Measurements from ENCODE around the gene RHBDD1.

Gene RHBDD1

DNA sequence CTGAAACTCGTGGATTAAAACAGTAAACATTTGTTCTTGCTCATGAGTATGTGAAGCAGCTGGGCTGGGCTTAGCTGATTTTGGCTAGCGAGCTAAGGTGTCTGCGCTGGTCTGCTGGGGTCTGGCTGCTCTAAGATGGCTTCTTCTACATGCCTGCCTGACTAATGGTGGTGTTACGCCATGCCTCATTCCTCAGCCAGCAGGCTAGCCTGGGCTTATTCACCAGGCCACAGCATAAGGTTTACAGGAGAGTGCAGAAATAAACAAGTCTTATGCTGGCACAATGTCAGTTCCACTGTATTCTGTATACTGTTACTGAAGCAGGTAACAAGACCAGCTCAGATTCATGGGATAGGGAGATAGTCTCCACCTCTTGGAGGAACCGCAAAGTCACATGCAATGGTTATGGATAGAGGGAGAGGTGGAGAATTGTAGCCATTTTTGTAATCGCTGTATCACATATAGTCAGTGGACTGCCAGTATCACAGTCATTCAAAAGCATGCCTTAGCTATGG, 80.0 kb downstream of the RHBDD1 start:
- no peak for DNase-seq (ENCODE audit: low spot score)

DNA sequence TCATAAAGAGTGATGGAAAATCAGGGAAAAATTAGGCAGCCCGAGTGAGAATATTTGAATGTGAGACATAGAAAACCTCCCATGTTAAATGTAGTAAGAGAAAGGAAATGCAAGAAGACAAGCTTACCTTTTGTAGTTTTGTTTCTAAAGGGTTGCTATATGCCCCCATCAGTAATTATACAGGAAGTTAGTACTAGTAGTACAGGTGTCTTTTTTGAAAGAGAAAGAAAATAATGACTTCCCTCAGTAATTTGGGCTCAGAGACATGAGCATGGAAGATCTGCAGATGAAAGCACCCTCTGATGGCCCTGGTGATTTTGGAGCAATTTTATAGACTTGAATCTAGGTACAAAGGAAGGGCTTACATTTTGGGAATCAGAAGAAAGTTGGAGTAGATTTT, 80.8 kb downstream of the RHBDD1 start:
- DNase-seq (ENCODE audit: low spot score), result no peak

DNA sequence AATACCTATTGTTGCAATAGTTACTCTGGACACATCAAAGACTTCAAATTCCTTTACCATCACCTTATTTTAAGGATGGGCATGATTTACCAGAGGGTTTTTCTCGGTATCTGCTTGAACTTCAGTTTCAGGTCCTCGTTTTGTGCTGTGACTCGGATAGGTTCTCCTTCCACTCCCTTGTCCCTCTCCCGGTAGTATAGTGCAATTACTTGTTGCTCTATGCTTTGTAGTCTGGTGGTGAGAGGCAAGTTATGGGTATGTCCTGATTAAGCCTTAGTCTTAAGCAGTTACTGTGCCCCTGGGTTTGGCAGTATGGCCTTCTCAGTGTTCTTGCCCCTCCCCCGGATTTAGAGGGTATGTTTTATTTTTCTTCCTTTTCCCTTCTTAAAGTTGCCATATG, 96.6 kb downstream of the RHBDD1 start:
- no peak for DNase-seq (ENCODE audit: low spot score)

DNA sequence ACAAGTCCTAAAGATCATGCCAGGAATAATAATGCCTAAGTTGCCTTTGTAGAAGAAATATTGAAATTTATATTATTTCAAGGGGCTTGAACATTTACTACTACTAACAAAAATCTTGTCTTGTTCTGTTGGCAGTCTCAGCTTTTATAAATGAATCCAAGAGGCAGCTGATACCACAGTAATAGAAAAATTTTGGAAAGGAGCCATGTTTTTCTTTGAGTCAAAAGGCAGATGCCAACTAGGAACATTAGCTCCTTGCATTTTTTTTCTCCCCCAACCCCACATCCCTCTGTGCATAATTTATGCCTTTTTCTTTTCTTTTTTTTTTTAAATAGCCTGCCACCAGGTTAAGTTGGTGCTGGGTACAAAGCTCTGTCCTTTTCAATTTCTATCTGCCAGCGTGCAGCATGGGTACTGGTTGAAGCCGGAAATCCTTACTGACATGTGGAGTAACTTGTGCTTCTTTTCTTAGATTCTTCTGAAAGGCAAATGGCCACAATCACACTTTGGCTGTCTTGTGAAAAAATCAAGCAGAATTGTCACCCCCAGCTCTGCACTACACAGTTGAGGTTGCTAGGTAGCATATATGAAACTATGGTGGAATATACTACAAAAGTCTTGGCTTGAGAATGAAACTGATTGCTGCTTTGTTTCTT, 98.8 kb downstream of the RHBDD1 start:
- no peak for DNase-seq (ENCODE audit: low spot score)

DNA sequence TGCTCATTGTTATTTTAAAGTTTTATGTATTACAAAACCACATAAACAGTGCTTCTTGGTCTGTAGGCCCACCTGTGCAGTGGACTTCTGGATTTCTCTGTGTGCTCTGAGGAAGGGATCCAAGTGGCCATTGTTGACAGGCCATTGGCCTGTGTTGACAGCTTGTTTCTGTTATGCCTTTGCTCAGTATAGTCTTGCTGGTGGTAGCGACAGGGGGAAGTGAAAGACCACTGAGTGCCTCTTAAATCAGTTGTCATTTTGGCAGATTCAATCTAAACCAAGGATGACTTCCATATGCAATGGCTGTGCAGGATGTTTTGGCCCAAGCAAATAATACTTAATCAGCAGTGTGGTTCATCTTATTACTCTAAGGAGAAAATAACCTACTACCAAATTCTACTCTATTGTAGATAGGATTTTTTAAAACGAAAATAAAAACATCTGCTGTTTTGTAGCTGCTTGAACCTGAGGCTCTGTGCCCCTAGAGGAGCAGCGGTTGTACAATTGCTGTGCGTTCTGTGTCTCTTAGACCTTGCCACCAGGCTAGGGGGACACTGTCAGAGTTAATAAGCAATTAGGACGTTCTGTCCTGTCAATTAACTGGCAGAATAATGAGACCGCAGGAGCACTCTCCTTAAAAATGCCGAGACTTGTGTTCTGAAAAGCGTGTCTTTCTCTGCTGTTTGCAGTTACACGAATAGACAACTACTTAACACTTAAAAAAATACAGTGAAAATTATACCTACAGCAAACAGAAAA, 108.2 kb downstream of the RHBDD1 start:
- no peak for DNase-seq (ENCODE audit: low spot score)

DNA sequence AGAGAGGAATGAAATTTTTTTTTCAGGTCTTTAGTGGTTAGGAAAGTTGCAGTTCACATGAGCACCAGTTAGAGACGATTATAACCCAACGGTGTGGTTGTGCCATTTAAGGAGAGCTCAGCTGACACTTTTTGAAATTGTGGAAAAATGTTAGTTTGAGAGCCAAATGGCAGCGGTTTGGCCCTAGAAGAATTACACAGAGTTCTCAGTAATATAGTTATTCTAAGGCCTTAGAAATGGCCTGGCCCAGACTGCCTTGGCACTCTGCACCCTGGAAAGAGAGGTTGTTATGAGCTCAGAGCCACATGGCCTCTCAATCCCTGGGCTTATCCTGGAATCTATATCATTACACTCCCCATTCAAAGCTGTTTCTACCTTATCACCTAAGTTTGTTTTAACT, 117.4 kb downstream of the RHBDD1 start:
- peak; percentile 10 for DNase-seq (ENCODE audit: low spot score)

DNA sequence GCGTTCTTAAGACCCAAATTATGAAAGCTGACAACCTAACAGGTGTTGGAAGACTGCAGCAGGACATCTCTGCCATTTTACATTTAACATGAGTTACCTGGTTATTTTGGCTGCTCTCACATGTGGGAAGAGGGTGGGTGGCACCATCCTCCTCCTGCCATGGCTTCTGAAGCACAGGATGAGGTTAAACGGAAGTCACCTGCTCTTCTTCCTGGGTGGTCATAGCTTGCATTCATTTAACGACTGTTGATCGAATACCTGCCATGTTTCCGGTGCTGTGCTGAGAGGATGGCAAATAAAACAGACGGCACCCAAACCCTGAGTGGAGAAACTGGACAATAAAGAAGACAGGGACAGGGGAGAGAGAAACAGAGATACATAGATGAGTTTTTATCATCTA, 118.0 kb downstream of the RHBDD1 start:
- no peak for DNase-seq (ENCODE audit: low spot score)

DNA sequence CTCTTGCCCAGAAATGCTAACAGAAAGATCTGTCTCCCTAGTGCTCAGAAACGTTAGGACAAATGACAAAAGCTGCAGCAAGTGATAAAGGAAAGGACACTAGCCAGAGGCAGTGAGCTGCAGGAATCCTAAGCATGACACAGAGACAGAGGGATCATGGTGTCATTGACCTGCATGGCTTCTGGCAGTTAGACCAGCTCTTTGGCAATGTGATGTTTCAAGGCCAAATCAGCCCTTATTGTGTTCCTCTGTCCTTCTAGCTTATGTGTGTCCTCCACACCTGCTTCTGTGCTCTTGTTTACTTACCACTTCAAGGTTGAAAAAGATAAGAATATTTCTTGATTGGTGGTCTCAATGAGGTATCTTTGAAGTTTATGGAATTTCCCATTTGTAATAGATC, 120.8 kb downstream of the RHBDD1 start:
- DNase-seq (ENCODE audit: low spot score), result no peak

DNA sequence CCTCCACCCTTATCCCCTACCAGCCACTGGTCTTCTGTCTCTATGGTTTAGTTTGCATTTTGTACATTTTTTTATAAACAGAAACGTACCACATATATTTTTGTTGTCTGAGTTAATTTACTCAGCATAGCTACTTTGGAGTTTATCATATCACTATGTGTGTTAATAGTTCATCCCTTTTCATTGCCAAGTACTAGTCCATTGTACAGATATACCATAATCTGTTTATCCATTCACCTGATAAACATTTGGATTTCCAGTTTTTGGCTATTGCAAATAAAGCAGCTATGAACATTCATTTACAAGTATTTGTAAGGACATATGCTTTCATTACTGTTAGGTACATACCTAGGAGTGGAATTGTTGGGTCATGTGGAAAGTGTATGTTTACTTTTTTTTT, 123.6 kb downstream of the RHBDD1 start:
- DNase-seq (ENCODE audit: low spot score), result no peak

DNA sequence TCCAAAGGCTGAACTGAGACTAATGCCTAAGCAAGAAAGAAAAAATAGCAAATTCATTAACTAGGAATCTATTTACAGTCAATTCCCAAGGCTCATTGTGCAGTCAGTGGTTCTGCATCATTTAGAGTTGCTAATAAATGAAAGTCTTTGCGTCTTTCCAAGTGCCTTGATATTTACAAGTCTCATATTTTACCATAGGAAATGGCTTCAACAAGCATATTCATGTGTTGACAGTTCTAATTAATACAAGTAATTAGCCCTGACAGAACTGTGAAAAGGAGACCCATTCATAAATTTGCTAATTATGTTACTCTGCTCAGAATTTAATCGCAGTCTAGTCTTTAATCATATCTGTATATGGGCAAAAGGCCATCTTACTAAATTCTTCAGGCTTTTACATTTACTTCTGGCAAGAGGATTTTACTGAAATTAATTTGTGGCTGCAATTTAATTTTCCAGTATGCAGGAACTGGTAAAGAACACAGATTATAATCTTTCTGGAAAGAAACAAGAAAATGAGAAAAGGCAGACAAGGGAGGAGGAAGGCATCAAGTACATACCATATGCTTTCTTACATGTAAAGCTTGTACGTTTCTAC, 126.4 kb downstream of the RHBDD1 start:
- no peak for DNase-seq (ENCODE audit: low spot score)

DNA sequence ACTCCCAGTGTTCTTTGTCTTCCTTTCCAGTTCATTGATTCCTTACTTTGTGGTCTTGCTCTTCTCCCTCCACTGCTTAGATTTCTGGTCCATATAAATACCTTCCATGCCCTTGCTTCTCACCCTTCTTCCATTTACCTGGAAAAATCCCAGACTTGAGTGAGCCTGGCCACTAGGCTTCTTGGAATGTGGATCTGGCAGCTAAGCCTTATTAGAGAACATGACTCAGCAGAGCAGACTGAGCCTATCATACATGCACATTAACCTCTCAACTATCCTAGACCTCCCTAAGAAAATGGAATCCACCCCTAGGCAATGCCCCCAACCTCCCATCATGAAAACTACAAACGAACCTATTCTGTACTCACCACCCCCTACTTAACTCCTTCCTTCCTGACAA, 127.7 kb downstream of the RHBDD1 start:
- no peak for DNase-seq (ENCODE audit: low spot score)

DNA sequence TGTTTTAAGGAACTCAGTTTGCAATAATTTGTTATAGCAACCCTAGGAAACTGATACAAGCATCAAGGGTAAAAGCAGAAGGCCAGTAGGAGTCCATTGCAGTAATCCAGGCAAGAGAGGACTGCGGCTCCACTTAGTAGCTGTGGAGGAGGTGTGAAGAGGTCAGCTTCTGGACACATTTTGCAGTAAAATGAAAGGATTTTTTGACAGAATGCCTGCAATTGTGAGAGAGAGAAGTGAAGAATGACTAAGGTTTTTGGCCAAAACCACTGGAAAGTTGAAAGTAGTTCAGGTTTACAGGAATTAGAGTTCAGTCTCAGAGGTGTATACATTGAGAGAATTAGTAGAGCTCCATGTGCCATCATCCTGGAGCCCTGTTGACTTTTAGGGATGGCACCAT, 129.5 kb downstream of the RHBDD1 start:
- DNase-seq (ENCODE audit: low spot score), result no peak

DNA sequence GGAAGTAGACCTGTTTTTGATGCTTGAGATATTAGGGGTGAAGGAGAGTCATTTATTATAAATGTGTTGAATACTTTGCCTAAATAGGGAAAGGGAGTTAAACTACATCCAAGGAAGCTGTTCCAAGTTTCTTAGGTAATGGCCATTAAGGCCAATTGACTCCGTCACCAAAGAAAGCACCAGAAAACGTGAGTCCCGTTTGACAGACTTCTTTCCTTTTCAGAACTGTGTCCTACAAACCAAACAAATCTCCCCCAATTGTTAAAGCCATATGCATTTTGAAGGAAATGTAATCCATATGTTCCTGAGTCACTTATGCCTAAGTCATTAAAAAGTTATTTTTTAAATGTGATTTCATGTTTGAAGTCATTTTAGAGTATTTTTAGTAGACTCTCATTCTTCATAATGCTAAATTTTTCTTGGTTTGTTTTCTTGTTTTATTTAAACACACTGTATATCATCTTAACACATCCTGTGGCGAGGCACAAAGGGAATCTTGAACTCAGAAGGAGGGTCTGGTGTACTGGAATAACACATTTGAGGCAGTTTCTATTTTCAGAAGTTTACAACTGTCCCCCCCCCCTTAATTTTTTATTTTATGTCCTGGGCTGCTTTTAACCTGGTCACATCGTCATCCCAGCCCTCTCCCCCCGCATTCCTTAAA, 133.7 kb downstream of the RHBDD1 start:
- no peak for DNase-seq (ENCODE audit: low spot score)

DNA sequence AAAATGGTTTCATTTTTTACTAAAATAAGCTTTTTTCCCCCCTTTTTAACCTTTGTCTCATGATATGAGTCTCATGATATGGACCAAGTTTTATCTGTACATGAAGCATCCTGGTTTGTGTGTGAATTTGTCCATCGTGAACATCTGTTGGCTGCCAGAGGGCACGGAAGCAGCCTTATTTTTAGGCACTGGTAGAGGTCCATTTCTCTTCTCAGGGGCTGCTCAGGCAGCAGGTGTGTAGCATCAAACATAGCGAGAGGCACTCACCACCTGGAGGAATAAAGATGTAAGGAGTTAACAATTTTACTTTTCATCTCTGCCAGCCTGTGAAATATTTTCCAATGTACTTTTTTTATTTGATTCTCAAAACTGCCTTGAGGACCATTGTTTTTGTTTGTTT, 134.5 kb downstream of the RHBDD1 start:
- no peak for DNase-seq (ENCODE audit: low spot score)

DNA sequence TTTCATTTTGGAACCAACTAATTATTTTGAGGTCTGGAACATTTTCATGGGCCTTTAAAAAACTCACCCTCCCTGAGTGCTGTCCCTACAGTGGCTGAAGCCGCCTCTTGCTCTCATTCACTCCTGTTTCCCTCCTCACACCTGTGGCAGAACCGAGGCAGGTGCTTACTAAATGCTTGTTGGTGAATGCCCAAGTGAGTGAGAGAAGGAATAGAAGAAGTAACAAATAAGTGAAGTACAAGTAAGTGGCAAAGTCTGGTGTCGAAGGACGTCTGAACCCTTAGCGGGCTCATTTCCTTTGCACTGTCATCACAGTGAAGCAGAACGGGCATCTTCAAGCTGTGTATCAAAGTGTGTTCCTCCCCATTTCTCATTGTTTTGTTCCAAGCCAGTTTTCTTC, 135.2 kb downstream of the RHBDD1 start:
- DNase-seq (ENCODE audit: low spot score), result no peak

DNA sequence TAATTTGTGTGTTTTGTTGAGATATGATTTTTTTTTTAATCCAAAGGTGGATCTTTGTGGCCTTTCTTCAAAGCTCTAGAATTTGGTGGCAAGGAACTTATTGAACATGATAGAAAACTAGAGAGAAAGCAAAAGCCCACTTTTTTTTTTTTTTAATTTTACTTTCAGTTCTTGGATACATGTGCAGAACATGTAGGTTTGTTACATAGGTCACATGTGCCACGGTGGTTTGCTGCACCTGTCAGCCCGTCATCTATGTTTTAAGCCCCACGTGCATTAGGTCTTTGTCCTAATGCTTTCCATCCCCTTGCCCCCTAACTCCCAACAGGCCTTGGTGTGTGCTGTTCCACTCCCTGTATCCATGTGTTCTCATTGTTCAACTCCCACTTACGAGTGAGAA, 135.9 kb downstream of the RHBDD1 start:
- no peak for DNase-seq (ENCODE audit: low spot score)

DNA sequence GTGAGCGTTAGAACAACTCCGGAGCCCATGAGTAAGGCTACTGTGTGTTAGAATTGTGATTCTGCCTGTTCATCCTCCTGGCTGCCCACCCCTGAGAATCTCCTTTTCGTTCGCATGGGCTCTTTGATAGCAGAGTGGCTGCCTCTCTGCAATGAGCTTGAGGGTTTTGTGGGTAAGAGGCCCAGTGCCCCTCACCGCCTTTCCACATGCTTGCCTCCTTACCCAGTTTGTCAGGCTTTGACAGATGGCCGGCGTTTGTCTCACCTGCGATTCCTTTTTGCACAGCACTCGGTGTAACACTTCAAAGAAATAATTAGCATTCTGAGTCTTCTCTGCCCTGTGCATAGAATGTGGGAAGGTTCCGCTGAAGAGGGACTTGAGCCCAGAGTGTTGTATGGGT, 138.0 kb downstream of the RHBDD1 start:
- no peak for DNase-seq (ENCODE audit: low spot score)

DNA sequence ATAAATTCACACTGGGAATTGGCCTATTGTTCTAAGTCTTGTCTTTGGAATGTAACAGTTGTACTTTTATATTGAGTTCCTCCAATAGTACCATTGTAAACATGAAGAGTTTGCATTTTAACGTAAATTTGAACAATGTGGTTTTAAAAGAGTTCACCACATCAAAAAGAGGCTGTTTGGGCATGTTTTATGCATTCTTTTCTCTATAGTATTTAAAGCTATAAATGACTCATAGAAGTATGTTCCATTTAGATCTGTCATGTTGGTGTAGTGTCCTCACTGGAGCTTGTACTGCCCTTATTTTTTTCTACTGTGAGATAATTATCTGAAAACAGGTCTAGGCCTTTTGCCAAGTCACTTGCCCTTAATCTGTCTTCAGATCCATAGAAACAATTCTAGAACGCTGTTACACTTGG, 141.9 kb downstream of the RHBDD1 start:
- DNase-seq (ENCODE audit: low spot score), result no peak

DNA sequence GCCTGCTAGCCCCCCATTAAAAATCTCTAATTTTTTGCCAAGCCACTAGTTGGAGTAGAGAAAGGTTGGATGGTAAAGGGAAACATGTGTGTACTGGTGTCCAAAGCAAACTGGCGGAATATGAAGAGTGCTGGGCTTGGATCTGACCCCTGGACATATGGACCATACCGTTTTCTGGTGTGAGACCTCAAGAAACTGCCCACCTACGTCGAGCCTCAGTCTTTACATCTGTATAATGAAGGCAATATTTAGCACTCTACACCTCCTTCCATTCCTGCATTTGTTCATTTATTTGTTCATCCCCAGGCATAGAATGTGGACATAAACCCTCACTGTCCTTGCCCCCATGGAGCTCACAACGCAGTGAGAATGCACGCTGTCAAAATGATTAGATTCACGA, 142.4 kb downstream of the RHBDD1 start:
- DNase-seq (ENCODE audit: low spot score), result no peak

DNA sequence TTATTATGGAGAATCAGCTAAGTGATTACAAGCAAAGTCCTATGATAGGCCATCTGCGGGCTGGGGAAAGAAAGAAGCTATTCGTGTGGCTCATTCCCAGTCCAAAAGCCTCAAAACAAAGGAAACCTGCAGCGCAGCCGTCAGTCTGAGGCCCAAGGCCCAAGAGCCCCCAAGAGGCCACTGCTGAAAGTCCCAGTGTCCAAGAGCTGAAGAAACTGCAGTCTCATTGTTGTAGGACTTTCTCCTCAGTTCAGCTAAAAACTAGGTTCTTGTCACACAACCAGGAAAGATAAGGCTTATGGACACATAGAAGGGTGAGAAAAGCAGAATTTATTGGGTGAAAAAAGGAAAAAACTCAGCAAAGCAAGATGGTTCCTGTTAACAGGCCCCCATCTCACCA, 143.2 kb downstream of the RHBDD1 start:
- peak; percentile 65 for DNase-seq (ENCODE audit: low spot score)

DNA sequence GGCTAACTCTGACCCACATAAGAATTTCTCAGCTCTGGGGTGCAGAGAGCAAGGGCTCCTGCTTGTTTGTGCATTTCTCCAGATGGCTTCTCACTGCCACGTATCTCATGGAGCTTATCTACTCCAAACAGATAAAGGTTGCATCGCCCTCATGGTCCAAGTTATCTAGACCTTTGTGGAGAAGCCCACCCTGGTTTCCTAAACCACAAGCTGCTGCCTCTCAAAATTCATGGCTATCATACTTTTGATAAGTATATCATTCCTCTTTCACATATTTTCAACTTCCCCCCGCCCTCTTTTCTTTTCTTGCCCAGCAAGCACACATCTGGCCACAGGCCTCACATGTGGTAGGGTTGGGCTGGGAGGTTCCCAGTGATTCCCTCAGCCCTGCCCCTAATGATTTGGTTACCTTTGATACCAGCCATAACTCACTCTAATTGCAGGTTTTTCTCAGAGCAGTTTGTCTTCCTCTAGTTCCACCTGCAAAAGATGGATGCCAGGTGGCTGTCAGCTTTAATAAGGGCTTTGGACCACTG, 146.0 kb downstream of the RHBDD1 start:
- DNase-seq (ENCODE audit: low spot score), result no peak
